Neural progenitor cell (in vitro differentiated cells): Measurements from ENCODE around the gene KCNS1.
"Not testable (repeated sequence)": the region's sequence is repeated elsewhere in the genome, so short reads cannot be mapped to it uniquely, and the experiment has no call there.

ENCODE experiments used
- EZH2 ChIP-seq: fragments of 200-600 bp; sonication (generic); IDR thresholded peaks from 2 replicates; pipeline ENCODE4 v1.6.1; 2017; ENCODE audit warnings: antibody characterized with exemption, mild to moderate bottlenecking, moderate library complexity
- TF ChIP-seq, protein P1 (sequence below): fragments of 200-600 bp; sonication (generic); IDR thresholded peaks from 2 replicates; pipeline ENCODE4 v1.5.1; 2017; ENCODE audit warnings: antibody characterized with exemption, mild to moderate bottlenecking

DNA sequence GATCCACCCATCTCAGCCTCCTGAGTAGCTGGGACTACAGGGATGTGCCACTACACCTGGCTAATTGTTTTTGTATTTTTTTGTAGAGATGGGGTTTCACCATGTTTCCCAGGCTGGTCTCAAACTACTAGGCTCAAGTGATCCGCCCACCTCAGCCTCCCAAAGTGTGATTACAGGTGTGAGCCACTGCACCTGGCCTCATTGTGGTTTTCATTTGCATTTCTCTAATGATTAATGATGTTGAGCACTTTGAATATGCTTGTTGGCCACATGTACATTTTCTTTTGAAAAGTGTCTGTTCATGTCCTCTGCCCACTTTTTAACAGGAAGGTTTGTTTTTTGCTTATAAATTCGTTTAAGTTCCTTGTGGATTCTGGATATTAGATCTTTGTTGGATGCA is 37.8 kb downstream of the KCNS1 start:
- TF ChIP-seq, protein P1, sequence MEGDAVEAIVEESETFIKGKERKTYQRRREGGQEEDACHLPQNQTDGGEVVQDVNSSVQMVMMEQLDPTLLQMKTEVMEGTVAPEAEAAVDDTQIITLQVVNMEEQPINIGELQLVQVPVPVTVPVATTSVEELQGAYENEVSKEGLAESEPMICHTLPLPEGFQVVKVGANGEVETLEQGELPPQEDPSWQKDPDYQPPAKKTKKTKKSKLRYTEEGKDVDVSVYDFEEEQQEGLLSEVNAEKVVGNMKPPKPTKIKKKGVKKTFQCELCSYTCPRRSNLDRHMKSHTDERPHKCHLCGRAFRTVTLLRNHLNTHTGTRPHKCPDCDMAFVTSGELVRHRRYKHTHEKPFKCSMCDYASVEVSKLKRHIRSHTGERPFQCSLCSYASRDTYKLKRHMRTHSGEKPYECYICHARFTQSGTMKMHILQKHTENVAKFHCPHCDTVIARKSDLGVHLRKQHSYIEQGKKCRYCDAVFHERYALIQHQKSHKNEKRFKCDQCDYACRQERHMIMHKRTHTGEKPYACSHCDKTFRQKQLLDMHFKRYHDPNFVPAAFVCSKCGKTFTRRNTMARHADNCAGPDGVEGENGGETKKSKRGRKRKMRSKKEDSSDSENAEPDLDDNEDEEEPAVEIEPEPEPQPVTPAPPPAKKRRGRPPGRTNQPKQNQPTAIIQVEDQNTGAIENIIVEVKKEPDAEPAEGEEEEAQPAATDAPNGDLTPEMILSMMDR = not testable (repeated sequence)
- TF ChIP-seq EZH2 = not testable (repeated sequence)
